LHCN-M2 (cell line): ENCODE measurements around the gene RGPD6. TPM values are rescaled to one million over a fixed set of nuclear protein-coding genes. Genes with fewer than 3 reads are reported as not detected.
"Not testable (repeated sequence)": the region's sequence is repeated elsewhere in the genome, so short reads cannot be mapped to it uniquely, and the experiment has no call there.

Experiments
- DNase-seq: peaks from one replicate; pipeline ENCODE4 v3.0.0-alpha.2; 2012; ENCODE audit warnings: low read depth
- polyA plus RNA-seq: library from polyadenylated mRNA; unstranded; fragments of >200 nt; gene quantifications from one replicate; pipeline ENCODE4 v1.2.1, GENCODE V29; 2012; ENCODE audit warnings: missing spikeins
- total RNA-seq: library from RNA; depleted of rRNA; stranded (reverse); fragments of >200 nt; gene quantifications from 2 replicates; pipeline ENCODE4 v1.2.3, GENCODE V29; 2014; rRNA removed

The RGPD6 gene
- total RNA-seq, result 6.6 and 16.2 TPM in 2 replicates
- 2.6 TPM for polyA plus RNA-seq

DNA sequence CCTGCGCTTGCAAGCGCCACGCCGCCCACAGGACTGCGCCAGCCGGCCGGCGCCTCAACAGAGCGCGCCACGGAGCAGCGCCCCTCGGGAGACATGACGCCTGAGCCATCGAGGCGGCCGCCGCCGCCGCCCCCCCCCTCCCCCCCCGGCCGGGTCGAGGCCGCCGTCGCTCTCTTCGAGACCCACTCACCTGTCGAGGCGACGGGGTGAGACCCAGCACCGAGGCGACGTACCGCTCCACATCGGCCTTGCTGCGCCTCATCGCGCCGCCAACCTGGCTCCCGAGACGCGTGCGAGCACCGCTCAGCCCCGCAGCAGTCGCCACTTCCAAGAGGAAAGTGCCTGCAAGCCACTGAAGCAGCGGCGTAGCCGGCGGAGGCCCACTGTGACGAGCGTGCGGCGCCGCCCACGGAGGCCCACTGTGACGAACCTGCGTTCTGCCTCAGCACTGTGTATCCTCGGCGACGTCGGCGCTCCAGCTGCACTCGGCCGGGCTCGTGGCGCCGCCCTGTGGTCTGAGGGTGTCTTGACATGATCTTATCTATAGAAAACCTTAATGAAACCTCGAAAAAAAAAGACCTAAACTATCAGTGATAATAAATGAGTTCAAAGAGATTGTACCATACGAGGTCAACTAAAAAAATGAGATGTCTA lies at the start of gene RGPD6:
RGPD6 (minus strand) TSS at position 460 of the 654 bp plus-strand sequence; CDS start at position 262, 198 bp downstream.
- DNase-seq, result not testable (repeated sequence)

DNA sequence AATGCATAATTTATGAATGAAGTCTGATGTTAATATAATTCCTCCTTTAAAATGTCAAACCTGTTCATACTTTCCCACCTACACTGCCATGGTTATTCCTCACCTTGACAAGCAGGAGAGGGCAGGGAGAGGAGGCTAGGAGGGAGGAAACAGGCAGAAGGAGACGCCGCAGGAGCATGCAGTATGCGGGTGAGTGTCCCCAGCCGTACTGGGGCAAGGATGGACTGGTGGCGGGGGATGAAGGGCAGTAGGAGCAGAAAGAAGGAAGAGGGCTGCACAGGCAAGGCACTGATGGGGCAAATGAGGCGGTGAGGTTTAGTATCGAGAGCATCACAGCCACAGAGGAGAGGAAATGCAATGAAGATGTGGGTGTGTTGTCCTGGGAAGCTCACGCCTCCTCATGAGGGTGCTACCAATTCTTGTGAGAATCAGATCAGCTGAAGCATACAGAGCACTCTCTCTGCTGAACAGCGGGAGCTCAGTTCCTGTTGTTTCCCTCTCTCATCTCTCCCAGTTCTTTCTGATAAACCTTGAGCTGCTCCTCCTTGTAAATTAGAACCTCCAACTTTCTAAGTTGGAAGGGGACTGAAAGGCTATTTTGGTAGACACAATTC lies 42.4 kb upstream of the RGPD6 start:
- not testable (repeated sequence) for DNase-seq

DNA sequence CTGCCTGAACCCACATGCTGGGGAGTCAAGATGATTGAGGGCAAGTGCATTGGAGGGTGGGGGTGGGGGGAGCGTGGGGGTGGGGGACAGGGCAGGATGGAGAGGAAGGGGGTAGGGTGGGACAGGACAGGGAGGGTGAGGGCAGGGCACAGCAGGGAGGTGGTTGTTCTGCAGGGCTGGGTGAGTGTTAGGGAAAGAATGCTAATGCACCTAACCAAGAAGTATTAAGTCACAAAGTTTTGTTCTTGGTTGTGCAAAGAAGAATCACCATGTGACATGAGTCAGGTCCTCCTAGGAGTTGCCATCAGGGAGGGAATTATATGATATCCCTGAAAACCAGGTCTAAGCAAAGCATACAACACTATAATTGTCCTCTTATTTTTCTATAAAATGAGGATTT lies 36.9 kb upstream of the RGPD6 start:
- DNase-seq, result not testable (repeated sequence)

GRCh38 chr2:110610613-110611250 lies 33.7 kb upstream of the RGPD6 start:
- not testable (repeated sequence) for DNase-seq

DNA sequence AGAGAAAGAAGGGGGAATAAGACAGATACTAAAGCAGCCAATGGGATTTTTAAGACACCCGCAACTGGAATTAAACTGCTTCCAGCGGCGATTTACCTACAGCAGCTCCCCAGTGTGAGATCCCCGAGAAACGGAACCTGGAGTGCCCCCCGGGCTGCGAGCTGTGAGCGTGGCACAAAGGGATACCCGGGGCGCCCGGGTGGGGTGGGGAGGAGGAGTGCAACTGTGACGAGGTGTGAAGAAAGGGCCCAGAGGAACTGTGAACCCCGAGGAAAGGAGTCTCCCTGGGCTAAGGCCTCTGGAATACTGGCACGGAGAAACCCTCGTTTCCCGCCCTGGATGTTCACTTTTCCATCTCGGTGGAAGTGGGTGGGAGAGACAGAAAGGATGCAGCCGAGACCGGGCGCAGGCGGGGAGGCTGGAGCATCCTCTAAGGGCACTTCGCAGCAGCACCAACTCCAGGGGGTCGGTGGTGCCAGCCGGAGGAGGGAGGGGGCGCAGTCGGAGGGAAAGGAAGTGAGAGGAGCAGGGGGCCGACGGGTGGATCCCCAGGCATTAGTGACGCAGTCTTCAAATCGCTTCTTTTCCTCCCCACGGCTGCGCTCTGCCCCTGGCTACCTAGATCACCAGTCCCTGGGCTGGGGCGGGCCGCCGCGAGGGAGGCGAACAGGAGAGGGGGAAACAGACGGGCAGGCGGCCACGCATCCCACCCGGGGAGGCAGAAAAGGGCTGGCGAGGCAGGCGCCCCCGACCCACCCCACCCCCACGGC lies 33.0 kb upstream of the RGPD6 start:
- not testable (repeated sequence) for DNase-seq

DNA sequence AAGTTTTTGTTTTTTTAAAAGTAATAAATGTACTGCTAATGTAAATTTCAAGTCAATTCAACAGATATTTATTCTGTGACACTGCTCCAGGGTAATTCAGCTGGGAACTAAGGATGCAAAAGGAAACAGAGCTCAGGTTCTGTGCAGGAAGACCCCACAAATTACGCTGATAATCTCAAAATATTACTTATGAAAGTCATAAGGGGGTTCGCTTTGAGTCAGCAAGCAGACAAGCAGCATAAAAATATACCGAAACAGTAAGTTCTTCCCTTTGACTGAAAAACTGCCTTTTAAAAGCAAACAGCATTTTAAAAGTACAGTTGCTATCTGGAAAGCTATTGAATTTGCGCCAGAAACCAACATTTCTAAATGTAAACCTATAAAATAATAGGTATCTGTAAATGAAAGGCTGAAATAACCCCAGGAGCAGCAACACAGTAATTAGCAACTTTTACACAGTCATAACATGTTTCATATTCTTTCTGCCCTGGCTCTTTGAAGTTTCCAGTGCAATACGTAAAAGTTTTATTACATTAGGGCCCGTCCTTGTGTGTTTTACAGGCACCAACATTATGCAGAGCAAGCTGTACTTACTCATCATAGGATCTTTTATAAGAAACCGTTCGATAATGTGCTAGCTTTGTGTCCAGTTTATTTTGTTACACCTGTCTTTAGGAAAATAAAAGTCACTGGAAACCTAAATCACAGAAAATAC lies 31.9 kb upstream of the RGPD6 start:
- not testable (repeated sequence) for DNase-seq

- DNase-seq, result not testable (repeated sequence)
These were observed 28.0 kb upstream of the RGPD6 start for GRCh38 chr2:110605057-110605456.

DNA sequence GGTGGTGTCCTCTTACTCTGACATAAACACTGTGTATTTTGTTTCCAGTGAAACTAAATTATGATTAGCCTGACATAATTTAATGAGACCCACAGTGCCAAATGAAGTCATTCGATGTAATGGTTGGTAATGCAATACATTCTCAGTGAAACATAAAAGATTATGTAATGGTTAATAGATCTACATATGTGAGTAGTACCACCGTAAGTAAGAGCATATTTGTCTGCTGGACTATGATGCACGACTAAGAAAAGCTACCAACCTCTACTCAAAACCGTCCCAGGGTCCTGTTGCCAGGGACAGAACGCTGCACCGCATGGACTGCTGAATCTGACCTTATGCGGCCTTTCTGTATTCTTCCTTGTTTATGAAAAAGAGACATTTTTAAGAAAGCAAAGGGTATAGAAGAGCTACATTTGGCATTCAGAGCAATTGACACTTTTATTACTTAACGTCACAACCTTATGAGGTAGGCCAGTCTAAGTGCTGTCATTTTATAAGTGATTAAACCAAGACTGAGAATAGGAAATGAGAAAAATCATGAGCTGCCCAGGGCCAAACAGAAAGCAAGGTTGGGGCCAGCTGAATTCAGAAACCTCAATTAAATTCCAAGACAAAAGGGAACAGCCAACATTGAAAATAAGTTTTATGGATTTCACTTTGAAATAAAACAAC lies 27.0 kb upstream of the RGPD6 start:
- not testable (repeated sequence) for DNase-seq

- DNase-seq, result not testable (repeated sequence)
These were observed 25.1 kb upstream of the RGPD6 start for GRCh38 chr2:110602139-110602538.

DNA sequence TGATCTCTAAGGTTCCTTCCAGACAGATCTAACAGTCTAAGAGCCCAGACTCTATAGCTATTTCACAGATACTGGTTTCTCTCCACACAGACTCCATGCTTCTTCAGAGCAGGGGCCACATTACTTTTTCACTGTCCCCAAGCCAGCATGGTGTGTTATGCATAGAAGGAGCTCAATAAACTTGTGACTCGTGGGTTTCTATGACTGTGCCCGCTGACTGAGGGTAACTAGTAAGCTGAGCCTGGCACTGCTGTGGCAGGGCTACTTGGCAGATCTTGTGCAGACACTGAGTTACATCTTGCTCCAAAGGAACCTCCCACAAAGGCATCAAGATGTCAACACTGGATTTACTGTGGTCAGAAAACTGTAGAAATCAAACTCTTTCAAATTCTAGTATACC lies 15.0 kb upstream of the RGPD6 start:
- DNase-seq, result not testable (repeated sequence)

DNA sequence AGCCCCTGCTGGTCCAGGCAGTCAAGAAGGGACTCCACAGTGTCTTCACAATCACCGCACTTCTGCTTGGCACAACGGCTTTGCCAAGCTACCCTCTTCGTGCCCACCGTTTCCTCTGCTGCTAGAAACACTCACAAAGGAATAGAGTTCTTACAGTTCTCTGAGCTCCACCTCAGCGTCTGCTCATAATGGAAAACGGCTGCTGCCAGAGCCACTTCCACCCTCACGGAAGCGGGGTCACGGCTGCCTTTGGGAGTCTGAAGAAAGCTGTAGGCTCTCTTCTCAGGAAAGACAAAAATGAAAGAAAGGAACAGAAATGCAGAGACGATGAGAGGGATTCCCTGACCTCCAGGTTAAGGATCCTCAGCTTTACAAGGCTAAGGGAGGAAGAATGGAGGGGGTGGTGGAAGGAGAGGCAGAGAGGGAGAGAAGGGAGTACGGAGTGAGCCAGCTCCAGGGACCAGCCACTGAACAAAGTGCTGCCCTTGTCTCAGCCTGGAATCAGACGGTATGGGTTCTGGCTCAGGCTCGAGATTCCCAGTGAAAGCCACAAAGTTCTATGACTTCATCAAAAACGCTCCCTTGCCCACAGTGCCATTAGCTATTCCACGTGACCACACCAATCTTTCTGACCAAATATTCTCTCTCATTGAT lies 12.8 kb upstream of the RGPD6 start:
- DNase-seq, result not testable (repeated sequence)

GRCh38 chr2:110588520-110588919 lies 11.5 kb upstream of the RGPD6 start:
- DNase-seq, result not testable (repeated sequence)

DNA sequence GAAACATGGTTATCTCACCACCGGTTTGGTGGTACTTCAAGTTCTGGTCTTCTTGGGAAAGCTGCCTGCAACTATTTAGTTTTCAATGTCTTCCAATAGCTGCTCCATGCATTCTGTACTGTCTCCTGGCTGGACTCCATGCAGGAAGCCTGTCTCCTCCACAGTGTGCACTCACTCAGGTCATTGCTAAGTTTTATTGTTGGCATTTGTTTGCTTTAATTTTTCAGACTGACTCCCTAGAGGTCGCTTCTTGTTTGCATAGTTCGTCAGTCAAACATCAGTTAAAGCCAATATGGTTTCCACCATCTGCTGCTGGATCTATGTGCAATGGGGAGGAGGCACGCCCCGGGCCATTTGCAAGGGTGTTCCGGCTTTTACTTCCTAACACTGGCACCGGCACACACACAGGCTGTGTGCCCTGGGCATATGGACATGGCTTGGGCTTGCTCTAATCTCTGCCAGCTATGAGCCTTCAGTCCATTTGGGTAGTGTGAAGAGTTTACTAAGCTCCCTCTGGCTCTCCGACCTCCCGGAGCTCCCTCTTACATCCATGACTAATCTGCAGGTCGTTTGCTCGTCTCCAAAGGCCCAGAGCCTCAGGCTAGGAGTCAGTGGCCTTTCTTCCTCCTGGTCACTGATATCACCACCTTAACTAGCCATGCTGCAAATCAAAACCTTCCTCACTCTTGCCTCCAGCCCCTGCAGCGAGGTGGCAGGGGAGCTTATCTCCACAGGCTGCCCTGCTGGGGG lies 2.4 kb upstream of the RGPD6 start:
- DNase-seq, result not testable (repeated sequence)

GRCh38 chr2:110578429-110578828 lies 1.4 kb upstream of the RGPD6 start:
- DNase-seq, result not testable (repeated sequence)

DNA sequence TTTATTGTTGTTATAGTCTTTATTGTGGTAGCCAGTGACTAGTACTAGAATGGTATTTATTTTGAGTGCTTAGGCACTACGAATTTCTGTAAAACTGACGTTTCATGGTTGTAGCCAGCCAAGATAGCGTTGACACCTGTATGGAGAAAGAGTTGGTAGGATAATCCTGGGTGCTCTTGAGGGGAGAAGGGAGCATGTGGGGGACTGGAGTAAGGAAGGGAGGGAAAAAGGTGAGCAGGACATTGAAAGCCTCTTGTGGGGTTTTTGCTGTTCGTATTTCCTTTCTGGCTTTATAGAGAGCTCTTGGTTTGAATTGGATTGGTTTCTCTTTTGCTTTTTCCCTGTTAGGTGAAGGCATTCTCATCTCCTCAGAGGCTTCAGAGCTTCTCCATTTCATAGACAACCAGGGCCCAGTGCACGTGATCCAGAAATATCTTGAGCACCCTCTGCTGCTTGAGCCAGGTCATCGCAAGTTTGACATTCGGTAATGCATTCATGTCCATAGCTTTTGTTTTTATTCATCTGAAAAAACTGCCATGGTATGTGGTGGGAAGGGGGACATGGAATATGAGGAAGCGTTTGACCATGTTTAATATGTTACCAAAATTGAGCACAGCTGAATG lies 77.2 kb downstream of the RGPD6 start:
- DNase-seq, result not testable (repeated sequence)

DNA sequence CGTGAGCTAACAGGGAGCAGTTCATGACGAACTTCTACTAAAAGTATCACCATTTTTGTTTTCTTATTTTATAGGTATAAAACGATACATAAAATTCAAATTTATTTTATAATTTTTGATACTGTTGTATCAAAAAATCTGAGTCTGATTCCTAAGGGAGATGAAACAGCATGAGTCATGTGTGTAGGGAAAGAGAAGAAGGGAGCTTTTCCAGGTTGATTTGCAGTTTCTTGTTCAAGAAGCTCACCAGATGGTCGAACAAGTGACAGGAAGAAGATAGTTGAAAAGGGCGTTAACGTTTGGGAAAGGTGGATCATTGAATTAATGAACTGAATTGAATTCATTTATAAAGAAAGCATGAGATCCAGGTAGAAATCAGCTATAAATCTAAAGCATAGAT lies 81.0 kb downstream of the RGPD6 start:
- not testable (repeated sequence) for DNase-seq

DNA sequence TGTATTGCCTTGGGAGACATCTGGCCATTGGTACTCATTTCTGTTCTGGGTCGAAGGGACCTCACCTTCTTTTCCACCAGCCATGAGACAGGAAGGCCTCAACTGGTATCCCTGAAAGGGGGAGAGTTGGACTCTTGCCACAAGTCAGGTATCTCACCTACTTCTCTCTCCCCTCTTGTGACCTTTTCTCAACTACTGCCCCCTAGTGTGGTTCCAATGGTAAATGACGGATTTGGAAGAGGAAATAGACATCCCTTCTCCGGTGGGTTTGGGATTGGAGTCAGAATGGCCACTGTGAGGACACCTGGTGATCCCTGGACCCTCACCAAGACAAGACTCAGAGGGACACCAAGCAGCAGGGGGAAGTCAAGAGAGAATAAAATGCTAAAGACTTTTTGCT lies 82.5 kb downstream of the RGPD6 start:
- not testable (repeated sequence) for DNase-seq

GRCh38 chr2:110488991-110489390 lies 88.0 kb downstream of the RGPD6 start:
- not testable (repeated sequence) for DNase-seq

DNA sequence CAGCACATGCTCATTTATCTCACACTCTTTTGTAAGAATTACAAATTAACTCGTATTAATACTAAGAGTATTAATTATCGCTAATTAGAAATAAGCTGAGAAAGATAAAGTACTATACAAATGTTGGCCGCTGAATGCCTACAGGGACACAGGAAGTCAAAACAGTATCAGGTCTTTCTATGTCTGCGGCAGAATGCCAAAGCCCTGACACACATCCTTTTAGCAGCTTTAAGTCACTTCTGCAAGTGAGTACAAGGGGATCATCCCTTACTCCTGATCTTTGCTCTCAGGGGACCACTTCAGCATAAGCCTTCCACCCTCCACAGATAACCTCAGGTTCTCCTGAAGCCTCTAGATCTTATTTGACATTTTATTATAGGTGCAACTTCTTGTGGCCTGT lies 94.3 kb downstream of the RGPD6 start:
- not testable (repeated sequence) for DNase-seq
